GM23338 (cell line): Measurements from ENCODE around the gene CLEC11A.

Source experiments
- CREB1 ChIP-seq: fragments of 250-450 bp; sonication (Bioruptor Pico); IDR thresholded peaks from 2 replicates; pipeline ENCODE4 v1.5.0; 2020; ENCODE audit warnings: low read depth, mild to moderate bottlenecking, moderate library complexity
- EZH2 ChIP-seq: fragments of 200-600 bp; sonication (generic); IDR thresholded peaks from one replicate; pipeline ENCODE4 v1.8.0; 2017; ENCODE audit warnings: antibody characterized with exemption, mild to moderate bottlenecking, low read depth; ENCODE audit not compliant: unreplicated experiment
- EZH2phosphoT487 ChIP-seq: fragments of 200-600 bp; sonication (generic); IDR thresholded peaks from one replicate; pipeline ENCODE4 v1.8.1; 2018; ENCODE audit warnings: antibody characterized with exemption; ENCODE audit not compliant: unreplicated experiment
- JUNB ChIP-seq: IDR thresholded peaks from one replicate; pipeline ENCODE4 v1.6.1; 2016; ENCODE audit warnings: antibody characterized with exemption; ENCODE audit not compliant: unreplicated experiment
- NANOG ChIP-seq: IDR thresholded peaks from 2 replicates; pipeline ENCODE4 v1.6.1; 2016; ENCODE audit warnings: antibody characterized with exemption, borderline replicate concordance
- POLR2AphosphoS5 ChIP-seq: IDR thresholded peaks from 2 replicates; pipeline ENCODE4 v1.6.1; 2016; ENCODE audit warnings: antibody characterized with exemption, low read depth
- STAT1 ChIP-seq: IDR thresholded peaks from one replicate; pipeline ENCODE4 v1.6.1; 2016; ENCODE audit warnings: antibody characterized with exemption; ENCODE audit not compliant: unreplicated experiment
- ZNF114 ChIP-seq: fragments of 250-450 bp; sonication (Bioruptor Pico); IDR thresholded peaks from 2 replicates; pipeline ENCODE4 v1.5.0; 2020; ENCODE audit warnings: mild to moderate bottlenecking, moderate library complexity
- ZNF331 ChIP-seq: fragments of 250-450 bp; sonication (Bioruptor Pico); IDR thresholded peaks from 2 replicates; pipeline ENCODE4 v1.5.0; 2020; ENCODE audit warnings: low read depth, mild to moderate bottlenecking, moderate library complexity
- TF ChIP-seq, protein P1 (sequence below), 2 experiments: fragments of 200-600 bp in 1 of 2; sonication (generic) in 1 of 2; conservative IDR thresholded peaks; 2 replicates each; pipeline versions ENCODE4 v1.5.1 to v1.6.1; 2016 to 2017; ENCODE audit warnings: antibody characterized with exemption in 2 of 2, low read depth in 2 of 2, mild to moderate bottlenecking in 2 of 2, moderate library complexity in 1 of 2
- TF ChIP-seq, protein P2 (sequence below): IDR thresholded peaks from one replicate; pipeline ENCODE4 v1.6.1; 2018; ENCODE audit warnings: antibody characterized with exemption; ENCODE audit not compliant: unreplicated experiment
- TF ChIP-seq, protein P3 (sequence below): IDR thresholded peaks from 2 replicates; pipeline ENCODE4 v1.6.1; 2016; ENCODE audit warnings: antibody characterized with exemption

- TF ChIP-seq, protein P1, sequence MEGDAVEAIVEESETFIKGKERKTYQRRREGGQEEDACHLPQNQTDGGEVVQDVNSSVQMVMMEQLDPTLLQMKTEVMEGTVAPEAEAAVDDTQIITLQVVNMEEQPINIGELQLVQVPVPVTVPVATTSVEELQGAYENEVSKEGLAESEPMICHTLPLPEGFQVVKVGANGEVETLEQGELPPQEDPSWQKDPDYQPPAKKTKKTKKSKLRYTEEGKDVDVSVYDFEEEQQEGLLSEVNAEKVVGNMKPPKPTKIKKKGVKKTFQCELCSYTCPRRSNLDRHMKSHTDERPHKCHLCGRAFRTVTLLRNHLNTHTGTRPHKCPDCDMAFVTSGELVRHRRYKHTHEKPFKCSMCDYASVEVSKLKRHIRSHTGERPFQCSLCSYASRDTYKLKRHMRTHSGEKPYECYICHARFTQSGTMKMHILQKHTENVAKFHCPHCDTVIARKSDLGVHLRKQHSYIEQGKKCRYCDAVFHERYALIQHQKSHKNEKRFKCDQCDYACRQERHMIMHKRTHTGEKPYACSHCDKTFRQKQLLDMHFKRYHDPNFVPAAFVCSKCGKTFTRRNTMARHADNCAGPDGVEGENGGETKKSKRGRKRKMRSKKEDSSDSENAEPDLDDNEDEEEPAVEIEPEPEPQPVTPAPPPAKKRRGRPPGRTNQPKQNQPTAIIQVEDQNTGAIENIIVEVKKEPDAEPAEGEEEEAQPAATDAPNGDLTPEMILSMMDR (conservative IDR thresholded peaks at IDR 0.05; ENCODE audit: low read depth in 2 of 2): no peak
- no peak for TF ChIP-seq EZH2phosphoT487
- no peak for TF ChIP-seq NANOG
- no peak for TF ChIP-seq POLR2AphosphoS5
- TF ChIP-seq ZNF114 (CRISPR knock-in tag): no peak
- TF ChIP-seq, protein P2, sequence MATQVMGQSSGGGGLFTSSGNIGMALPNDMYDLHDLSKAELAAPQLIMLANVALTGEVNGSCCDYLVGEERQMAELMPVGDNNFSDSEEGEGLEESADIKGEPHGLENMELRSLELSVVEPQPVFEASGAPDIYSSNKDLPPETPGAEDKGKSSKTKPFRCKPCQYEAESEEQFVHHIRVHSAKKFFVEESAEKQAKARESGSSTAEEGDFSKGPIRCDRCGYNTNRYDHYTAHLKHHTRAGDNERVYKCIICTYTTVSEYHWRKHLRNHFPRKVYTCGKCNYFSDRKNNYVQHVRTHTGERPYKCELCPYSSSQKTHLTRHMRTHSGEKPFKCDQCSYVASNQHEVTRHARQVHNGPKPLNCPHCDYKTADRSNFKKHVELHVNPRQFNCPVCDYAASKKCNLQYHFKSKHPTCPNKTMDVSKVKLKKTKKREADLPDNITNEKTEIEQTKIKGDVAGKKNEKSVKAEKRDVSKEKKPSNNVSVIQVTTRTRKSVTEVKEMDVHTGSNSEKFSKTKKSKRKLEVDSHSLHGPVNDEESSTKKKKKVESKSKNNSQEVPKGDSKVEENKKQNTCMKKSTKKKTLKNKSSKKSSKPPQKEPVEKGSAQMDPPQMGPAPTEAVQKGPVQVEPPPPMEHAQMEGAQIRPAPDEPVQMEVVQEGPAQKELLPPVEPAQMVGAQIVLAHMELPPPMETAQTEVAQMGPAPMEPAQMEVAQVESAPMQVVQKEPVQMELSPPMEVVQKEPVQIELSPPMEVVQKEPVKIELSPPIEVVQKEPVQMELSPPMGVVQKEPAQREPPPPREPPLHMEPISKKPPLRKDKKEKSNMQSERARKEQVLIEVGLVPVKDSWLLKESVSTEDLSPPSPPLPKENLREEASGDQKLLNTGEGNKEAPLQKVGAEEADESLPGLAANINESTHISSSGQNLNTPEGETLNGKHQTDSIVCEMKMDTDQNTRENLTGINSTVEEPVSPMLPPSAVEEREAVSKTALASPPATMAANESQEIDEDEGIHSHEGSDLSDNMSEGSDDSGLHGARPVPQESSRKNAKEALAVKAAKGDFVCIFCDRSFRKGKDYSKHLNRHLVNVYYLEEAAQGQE: no peak
- no peak for TF ChIP-seq CREB1 (CRISPR knock-in tag)
- no peak for TF ChIP-seq EZH2
- TF ChIP-seq JUNB: no peak
- TF ChIP-seq ZNF331 (CRISPR knock-in tag): no peak
- no peak for TF ChIP-seq STAT1
- TF ChIP-seq, protein P3, sequence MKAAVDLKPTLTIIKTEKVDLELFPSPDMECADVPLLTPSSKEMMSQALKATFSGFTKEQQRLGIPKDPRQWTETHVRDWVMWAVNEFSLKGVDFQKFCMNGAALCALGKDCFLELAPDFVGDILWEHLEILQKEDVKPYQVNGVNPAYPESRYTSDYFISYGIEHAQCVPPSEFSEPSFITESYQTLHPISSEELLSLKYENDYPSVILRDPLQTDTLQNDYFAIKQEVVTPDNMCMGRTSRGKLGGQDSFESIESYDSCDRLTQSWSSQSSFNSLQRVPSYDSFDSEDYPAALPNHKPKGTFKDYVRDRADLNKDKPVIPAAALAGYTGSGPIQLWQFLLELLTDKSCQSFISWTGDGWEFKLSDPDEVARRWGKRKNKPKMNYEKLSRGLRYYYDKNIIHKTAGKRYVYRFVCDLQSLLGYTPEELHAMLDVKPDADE: no peak
These were observed 4.7 kb upstream of the CLEC11A start for GRCh38 chr19:50718255-50719118.
